Iris pigment epithelial cell (primary cell): ENCODE data around the gene FAM222A.
A peak's percentile ranks its signal among the peaks of the same experiment; 100 is the strongest.

Source experiments
- DNase-seq: peaks from one replicate; pipeline ENCODE4 v3.0.0-alpha.2; 2011; ENCODE audit warnings: low read depth

FAM222A gene

DNA sequence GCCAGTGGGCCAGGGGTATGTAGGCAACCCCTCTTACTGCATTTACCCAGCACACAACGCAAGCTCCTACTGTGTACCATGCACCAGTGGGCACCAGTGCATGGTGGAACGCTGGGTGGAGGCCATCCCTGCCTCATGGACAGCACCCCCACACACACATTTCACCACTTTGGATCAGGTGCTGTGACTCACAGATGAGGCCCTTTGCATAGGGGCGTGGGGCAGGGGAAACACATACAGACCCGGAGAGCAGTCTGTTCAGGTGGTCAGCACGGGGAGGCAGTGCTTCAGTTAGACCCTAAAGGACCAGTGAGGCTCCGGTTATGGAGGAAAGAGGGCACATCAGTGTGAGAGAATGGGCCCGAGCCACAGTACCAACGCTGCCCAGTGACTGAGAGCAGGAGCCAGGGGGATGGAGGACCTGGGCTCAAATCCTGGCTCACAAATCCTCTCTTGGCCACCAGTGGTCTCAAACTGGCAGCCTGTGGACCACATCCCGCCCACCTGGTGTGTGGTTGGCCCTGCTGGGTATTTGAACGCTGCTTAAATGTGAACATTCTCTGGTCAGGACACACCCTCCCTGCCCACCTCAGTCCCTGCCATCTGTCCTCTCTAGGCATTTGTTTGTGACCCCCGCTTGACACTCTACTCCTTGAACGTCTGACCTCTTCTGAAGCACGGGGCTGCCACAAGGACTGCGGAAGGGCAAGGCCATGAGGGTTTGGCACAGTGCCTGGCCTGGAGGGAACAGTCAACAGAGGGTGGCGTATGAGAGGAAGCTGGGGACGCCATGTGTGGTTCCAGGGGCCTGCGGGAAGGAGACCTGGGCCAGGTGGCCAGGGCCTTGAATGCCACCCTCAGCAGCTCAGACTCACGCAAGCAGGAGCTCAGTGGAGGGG lies 46.7 kb downstream of the FAM222A start:
- DNase-seq: no peak

DNA sequence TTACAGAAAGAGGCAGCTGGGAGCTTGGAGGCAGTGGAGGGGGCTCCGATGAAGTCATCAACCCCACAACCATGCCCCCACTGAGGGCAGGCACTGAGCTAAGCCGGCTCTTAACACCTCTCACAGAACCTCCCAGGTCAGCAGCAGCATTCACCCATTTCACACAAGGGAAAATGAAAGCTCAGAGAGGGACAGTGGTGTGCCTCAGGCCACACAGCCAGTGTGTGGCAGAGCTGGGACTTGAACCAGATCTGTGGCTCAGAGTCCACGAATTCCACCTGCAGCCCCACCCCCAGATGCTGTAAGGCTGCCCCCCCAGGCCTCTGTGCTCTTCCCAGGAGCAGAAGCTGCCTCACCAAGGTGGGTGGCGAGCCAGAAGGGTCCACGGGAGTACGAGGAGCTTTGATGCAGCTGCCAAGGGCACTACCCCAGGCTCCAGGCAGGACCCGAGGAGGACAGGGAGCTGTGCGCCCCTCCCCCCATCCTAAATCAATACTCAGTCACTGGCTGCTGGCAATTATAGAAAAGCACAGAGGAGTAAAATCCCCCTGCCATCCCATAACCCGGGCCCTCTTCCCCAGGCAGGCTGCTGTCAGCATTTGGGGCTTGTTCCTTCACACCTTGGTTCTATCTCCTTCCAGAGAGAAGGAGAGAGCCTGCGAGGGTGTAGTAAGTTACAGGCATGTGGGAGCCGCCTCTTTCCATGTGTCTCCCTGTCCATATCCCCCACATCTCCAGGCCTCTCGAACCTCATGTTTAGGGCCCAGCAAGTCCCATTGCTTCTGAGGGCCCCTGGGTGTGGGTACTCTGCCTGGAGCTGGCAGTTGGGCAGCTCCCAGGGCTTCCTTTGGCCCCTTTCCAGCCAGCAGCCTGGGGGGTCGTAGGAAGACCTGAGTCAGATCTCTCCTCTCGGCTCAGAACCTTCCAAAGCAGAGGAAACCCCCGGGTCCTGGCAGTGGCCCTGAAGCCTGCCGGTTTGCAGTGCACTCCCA lies 47.6 kb downstream of the FAM222A start:
- DNase-seq: no peak

DNA sequence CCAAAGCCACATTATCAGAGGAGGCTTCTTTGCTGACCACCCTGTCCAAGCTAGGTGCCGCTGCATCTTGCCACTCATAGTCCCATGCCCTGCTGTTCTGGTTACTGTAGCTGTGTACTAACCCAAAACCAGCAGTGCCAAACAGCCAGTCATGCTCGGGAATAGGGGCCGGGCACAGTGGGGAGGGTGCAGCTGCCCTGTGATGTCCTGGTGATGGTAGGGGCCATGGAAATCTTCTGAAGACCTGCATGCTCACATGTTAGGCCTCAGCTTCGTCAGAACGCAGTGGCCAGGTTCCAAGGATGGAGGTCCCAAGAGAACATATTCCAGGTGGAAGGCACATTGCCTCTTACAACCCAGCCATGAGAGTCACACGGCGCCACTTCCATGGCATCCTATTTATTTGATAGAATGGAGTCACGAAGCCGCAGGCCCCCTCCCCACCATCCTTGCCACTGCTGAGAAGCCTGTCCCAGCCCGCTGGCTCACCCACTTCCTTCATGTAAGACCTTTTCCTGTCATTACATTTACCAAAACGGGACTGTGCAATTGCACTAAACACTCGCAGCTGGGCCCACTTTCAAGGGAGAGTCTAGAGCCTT lies 48.5 kb downstream of the FAM222A start:
- DNase-seq: no peak

GRCh38 chr12:109762673-109763191 lies 49.1 kb downstream of the FAM222A start:
- DNase-seq: no peak

DNA sequence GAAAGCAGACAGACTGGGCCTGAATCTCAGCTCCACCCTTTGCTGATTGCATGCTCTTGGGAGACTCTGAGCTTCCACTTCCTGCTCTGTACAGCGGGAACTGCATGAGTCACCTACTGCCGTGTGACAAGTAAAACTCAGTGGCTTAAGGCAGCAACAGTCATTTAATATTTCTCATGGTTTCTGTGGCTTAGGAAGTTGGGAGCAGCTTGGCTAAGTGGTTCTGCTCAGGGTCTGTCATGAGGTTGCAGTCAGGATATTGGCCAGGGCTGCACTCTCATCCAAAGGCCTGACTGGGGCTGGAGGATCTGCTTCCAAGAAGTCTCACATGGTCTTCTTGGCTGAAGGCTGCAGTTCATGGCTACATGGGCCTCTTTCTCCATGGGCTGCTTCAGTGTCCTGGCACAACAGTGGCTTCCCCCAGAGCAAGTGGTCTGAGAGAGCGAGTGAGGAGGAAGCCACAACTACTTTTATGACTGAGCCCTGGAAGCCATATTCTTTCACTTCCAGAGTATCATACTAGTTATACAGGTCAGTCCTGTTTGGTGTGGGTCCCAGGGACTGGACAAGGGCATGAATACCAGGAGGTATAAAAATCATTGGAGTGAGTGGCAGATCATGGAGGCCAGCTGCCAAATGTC lies 49.7 kb downstream of the FAM222A start:
- DNase-seq: peak; percentile 68

DNA sequence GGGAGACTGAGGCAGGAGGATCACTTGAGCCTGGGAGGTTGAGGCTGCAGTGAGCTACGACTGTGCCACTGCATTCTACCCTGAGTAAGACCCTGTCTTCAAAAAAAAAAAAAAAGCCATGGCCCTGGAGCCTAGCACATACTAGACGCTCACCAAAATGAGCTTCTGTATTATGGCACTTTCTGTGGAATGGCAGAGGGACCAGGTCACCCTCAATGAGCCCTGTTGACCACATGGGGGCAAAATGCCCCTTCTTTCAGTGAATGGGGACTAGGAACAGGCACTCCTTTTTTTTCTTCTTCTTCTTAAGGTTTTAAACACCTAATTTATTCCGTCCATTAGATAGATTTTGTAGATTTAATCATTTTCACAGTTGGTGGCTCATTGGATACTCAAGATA lies 50.5 kb downstream of the FAM222A start:
- DNase-seq: no peak

- no peak for DNase-seq
Measured at GRCh38 chr12:109764776-109765445, 51.3 kb downstream of the FAM222A start.

GRCh38 chr12:109765446-109765810 lies 51.8 kb downstream of the FAM222A start:
- no peak for DNase-seq

GRCh38 chr12:109766251-109766778 lies 52.7 kb downstream of the FAM222A start:
- no peak for DNase-seq

GRCh38 chr12:109767456-109767855 lies 53.8 kb downstream of the FAM222A start:
- no peak for DNase-seq

GRCh38 chr12:109767991-109768900 lies 54.6 kb downstream of the FAM222A start:
- no peak for DNase-seq

DNA sequence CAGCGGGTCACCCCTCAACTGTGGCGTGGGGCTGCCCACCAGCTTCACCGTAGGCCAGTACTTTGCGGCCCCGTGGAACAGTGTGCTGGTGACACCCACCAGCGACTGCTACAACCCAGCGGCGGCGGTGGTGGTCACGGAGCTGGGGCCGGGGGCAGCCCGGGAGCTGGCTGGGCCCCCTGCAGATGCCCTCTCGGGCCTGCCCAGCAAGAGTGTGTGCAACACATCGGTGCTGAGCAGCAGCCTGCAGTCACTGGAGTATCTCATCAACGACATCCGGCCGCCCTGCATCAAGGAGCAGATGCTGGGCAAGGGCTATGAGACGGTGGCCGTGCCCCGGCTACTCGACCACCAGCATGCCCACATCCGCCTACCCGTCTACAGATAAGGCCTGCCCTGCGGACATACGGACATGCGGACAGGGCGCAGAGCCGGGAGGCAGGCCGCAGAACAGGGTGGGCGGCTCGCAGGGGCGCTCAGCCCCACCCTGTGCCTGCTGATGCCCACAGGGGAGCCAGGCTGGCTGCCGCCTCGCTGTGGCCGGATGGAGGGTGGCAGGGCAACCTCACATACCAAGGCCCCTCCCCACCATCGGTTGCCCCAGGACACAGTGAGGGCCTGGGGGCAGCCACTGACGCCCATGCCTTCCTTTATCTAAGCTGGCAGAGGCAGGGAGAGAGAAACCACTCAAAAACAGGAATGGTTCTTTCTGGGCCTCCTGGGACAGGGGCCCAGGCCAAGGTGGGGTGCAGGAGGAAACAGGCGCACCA lies 55.5 kb downstream of the FAM222A start:
- no peak for DNase-seq

GRCh38 chr12:109770104-109770860 lies 56.7 kb downstream of the FAM222A start:
- no peak for DNase-seq

- no peak for DNase-seq
Measured at GRCh38 chr12:109770861-109771670, 57.4 kb downstream of the FAM222A start.

DNA sequence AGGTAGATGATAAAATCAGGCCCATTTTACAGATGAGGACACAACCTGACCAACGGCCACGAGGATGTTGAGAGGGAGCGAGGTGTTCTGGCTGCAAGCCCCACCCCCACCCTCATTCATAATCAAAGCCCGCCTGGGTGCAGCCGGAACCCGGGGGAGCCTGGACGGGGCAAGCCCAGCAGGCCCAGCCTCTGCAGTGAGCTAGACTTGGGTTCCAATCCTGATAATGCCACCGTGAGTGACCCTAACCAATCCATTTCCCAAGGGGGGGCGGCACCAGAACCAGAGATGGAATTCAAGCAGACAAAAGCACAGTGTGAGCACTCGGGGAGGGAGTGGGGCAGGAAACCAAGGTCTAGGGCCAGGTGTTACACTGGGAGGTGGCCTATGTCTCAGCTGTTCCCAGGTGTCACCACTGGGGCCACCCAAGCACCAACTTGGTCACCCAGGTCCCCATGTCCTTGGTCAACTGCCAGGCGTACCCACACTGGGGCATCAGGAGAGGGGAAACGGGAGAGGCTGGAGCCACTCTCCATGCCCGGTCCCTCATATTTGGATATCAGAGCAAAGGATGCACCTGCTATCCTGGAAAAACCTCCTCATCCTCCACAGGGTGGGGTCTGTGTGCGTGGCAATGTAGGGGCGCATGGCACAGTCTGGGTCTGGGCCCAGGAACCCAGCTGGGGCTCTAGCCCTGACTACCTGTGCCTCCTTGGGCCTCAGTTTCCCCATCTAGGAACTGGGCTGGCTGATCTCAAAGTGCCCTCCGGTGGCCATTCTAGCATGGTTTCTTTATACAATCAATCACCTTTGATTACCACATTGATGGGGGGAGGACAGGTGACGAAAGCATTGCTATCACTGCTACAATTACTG lies 58.4 kb downstream of the FAM222A start:
- DNase-seq: no peak

- no peak for DNase-seq
Measured at GRCh38 chr12:109772622-109773321, 59.1 kb downstream of the FAM222A start.
